ENCODE results near the gene BRSK2. TPM values are rescaled to one million over a fixed set of nuclear protein-coding genes. Genes with fewer than 3 reads are reported as not detected.

Gene BRSK2
- total RNA-seq, 3 donors from 2014 or later = 0.15 to 0.80 (median 0.66) TPM

DNA sequence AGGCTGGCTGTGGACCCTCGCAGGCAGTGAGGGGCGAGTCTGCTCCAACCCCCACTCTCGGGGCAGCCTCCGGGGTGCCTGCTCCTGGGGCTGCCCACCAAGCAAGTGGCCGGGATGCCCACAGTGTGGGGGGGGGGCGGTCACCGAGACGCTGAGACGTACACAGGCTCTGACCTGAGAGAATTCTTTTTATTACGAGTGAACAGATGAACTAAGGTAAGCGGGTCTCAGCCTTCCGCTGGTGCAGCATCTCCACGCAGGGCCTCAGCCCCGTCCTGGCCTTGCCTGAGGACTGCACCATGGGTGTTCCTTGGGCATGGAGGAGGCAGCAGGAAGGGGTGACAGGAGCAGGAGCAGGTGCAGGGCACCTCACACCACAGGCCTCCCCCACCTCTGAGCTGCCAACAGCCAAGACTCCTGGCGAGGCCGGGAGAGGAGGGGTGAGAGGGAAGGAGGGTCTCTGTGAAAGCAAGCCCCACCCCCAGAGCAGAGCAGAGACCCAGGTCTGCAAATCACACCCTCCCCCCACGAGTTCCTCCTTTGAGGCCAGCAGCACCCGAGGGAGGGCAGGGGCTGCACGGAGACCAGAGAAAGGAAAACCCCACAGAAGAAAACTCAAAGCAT lies 79.7 kb downstream of the BRSK2 start:
- Histone ChIP-seq H3K4me1 (no peaks in the 10 kb centered on the region), H3K36me3 (no peaks in the 10 kb centered on the region), H3K4me3 (no peak overlapping the region), H3K9me3 (peaks cover 0 to 3% of the 10 kb centered on the region in 2 donors), H3K27ac (no peak overlapping the region), H3K27me3 (no peaks in the 10 kb centered on the region)
- intact Hi-C loops (cut with DNase I; ENCODE audit: low total_unique reads) = no loop called here
- no peak for TF ChIP-seq POLR2A (IDR thresholded peaks at IDR 0.05)
- TF ChIP-seq CTCF (IDR thresholded peaks at IDR 0.05) = no peak
- no peak for TF ChIP-seq POLR2AphosphoS5 (IDR thresholded peaks at IDR 0.05)
- no peak for DNase-seq (ENCODE audit: low spot score in 2 of 2)

- intact Hi-C loops (cut with DNase I; ENCODE audit: low total_unique reads) = no loop called here
- no peaks in the 10 kb centered on the region for H3K27me3 ChIP-seq
- no peaks in the 10 kb centered on the region for H3K36me3 ChIP-seq
- no peaks in the 10 kb centered on the region for H3K4me1 ChIP-seq
- H3K9me3 ChIP-seq = no peaks in the 10 kb centered on the region
- DNase-seq (ENCODE audit: low spot score in 2 of 2) = no peak
- no peak overlapping the region for H3K4me3 ChIP-seq
- TF ChIP-seq POLR2A (IDR thresholded peaks at IDR 0.05) = no peak
- no peak for TF ChIP-seq CTCF (IDR thresholded peaks at IDR 0.05)
- TF ChIP-seq POLR2AphosphoS5 (IDR thresholded peaks at IDR 0.05) = no peak
- H3K27ac ChIP-seq = no peak overlapping the region
Measured at GRCh38 chr11:1469911-1470680, 80.4 kb downstream of the BRSK2 start.

- H3K9me3 ChIP-seq = no peaks in the 10 kb centered on the region
- no peak for TF ChIP-seq POLR2AphosphoS5 (IDR thresholded peaks at IDR 0.05)
- TF ChIP-seq POLR2A (IDR thresholded peaks at IDR 0.05) = no peak
- TF ChIP-seq CTCF (IDR thresholded peaks at IDR 0.05) = no peak
- H3K27ac ChIP-seq = no peak overlapping the region
- no peak for DNase-seq (ENCODE audit: low spot score in 2 of 2)
- intact Hi-C loops (cut with DNase I; ENCODE audit: low total_unique reads) = no loop called here
- H3K4me3 ChIP-seq = no peak overlapping the region
- H3K27me3 ChIP-seq = no peaks in the 10 kb centered on the region
- H3K36me3 ChIP-seq = no peaks in the 10 kb centered on the region
- H3K4me1 ChIP-seq = no peaks in the 10 kb centered on the region
Measured at GRCh38 chr11:1470681-1471611, 81.2 kb downstream of the BRSK2 start.

- H3K9me3 ChIP-seq = no peaks in the 10 kb centered on the region
- no peak overlapping the region for H3K27ac ChIP-seq
- DNase-seq (ENCODE audit: low spot score in 2 of 2) = no peak
- H3K27me3 ChIP-seq = no peaks in the 10 kb centered on the region
- no peaks in the 10 kb centered on the region for H3K4me1 ChIP-seq
- no peaks in the 10 kb centered on the region for H3K36me3 ChIP-seq
- intact Hi-C loops (cut with DNase I; ENCODE audit: low total_unique reads) = no loop called here
- TF ChIP-seq POLR2AphosphoS5 (IDR thresholded peaks at IDR 0.05) (no peak), CTCF (IDR thresholded peaks at IDR 0.05) (no peak), POLR2A (IDR thresholded peaks at IDR 0.05) (no peak)
- no peak overlapping the region for H3K4me3 ChIP-seq
Measured at GRCh38 chr11:1471736-1472135, 82.0 kb downstream of the BRSK2 start.

Measured in breast epithelium (tissue), 4 donors.